HL-60 (cell line): Measurements from ENCODE around the gene USP53.

Experiments used
- DNase-seq, 2 experiments: peaks; one replicate each; pipeline ENCODE4 v3.0.0-alpha.2; 2010 to 2020; ENCODE audit warnings: low read depth in 1 of 2, low spot score in 1 of 2
- H3K27ac ChIP-seq: fragments of 250-450 bp; sonication (Bioruptor Pico); replicated peaks from 2 replicates; pipeline ENCODE4 v1.5.1; 2020; ENCODE audit warnings: mild to moderate bottlenecking, moderate library complexity
- H3K27me3 ChIP-seq: fragments of 250-450 bp; sonication (Bioruptor Pico); 2 replicates; pipeline ENCODE4 v1.5.1; 2021; ENCODE audit warnings: mild to moderate bottlenecking, moderate library complexity; ENCODE audit not compliant: insufficient read depth, poor library complexity, severe bottlenecking
- H3K4me3 ChIP-seq: replicated peaks from 2 replicates; pipeline ENCODE4 v1.5.1; 2011; ENCODE audit warnings: mild to moderate bottlenecking, control low read depth, low read length; ENCODE audit not compliant: insufficient read depth
- GABPA ChIP-seq: IDR thresholded peaks from 2 replicates; pipeline ENCODE4 v1.6.1; 2012; ENCODE audit warnings: low read depth
- POLR2AphosphoS5 ChIP-seq: IDR thresholded peaks from 2 replicates; pipeline ENCODE4 v1.6.1; 2012; ENCODE audit warnings: low read depth
- SPI1 ChIP-seq: IDR thresholded peaks from 2 replicates; pipeline ENCODE4 v1.6.1; 2012; ENCODE audit warnings: low read depth, mild to moderate bottlenecking, borderline replicate concordance
- TF ChIP-seq, protein P1 (sequence below): IDR thresholded peaks from one replicate; pipeline ENCODE4 v1.5.1; 2011; ENCODE audit warnings: low read length, control low read depth, inconsistent platforms; ENCODE audit not compliant: insufficient read depth
- TF ChIP-seq, protein P2 (sequence below): IDR thresholded peaks from 2 replicates; pipeline ENCODE4 v1.6.1; 2012; ENCODE audit warnings: low read depth; ENCODE audit not compliant: insufficient replicate concordance

Gene USP53

GRCh38 chr4:119315036-119315435 lies 102.5 kb downstream of the USP53 start:
- Histone ChIP-seq H3K27ac (no peak overlapping the region), H3K4me3 (no peak overlapping the region), H3K27me3 (no peaks in the 10 kb centered on the region)
- no peak for DNase-seq
- no peak for TF ChIP-seq SPI1
- TF ChIP-seq, protein P1, sequence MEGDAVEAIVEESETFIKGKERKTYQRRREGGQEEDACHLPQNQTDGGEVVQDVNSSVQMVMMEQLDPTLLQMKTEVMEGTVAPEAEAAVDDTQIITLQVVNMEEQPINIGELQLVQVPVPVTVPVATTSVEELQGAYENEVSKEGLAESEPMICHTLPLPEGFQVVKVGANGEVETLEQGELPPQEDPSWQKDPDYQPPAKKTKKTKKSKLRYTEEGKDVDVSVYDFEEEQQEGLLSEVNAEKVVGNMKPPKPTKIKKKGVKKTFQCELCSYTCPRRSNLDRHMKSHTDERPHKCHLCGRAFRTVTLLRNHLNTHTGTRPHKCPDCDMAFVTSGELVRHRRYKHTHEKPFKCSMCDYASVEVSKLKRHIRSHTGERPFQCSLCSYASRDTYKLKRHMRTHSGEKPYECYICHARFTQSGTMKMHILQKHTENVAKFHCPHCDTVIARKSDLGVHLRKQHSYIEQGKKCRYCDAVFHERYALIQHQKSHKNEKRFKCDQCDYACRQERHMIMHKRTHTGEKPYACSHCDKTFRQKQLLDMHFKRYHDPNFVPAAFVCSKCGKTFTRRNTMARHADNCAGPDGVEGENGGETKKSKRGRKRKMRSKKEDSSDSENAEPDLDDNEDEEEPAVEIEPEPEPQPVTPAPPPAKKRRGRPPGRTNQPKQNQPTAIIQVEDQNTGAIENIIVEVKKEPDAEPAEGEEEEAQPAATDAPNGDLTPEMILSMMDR = no peak
- TF ChIP-seq, protein P2, sequence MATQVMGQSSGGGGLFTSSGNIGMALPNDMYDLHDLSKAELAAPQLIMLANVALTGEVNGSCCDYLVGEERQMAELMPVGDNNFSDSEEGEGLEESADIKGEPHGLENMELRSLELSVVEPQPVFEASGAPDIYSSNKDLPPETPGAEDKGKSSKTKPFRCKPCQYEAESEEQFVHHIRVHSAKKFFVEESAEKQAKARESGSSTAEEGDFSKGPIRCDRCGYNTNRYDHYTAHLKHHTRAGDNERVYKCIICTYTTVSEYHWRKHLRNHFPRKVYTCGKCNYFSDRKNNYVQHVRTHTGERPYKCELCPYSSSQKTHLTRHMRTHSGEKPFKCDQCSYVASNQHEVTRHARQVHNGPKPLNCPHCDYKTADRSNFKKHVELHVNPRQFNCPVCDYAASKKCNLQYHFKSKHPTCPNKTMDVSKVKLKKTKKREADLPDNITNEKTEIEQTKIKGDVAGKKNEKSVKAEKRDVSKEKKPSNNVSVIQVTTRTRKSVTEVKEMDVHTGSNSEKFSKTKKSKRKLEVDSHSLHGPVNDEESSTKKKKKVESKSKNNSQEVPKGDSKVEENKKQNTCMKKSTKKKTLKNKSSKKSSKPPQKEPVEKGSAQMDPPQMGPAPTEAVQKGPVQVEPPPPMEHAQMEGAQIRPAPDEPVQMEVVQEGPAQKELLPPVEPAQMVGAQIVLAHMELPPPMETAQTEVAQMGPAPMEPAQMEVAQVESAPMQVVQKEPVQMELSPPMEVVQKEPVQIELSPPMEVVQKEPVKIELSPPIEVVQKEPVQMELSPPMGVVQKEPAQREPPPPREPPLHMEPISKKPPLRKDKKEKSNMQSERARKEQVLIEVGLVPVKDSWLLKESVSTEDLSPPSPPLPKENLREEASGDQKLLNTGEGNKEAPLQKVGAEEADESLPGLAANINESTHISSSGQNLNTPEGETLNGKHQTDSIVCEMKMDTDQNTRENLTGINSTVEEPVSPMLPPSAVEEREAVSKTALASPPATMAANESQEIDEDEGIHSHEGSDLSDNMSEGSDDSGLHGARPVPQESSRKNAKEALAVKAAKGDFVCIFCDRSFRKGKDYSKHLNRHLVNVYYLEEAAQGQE = no peak
- no peak for TF ChIP-seq GABPA
- no peak for TF ChIP-seq POLR2AphosphoS5

DNA sequence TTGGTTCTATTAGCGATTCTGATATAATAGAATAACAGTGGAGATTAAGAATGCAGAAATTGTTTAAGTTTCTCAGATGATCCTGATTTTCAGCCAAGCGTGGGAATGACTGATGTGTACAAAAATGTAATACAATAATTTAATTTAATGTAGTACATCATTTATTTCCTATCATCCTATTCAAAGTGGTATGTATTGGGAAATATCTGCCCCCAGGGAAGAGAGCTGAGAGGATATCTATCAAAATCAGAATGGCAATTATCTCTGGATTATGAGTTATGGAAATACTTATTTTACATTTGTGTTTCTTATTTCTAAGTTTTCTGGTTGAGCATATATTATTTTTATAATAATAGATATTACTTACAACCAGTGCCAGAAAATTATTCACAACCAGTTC lies 105.5 kb downstream of the USP53 start:
- no peak for TF ChIP-seq POLR2AphosphoS5
- Histone ChIP-seq H3K27me3 (no peaks in the 10 kb centered on the region), H3K4me3 (no peak overlapping the region), H3K27ac (no peak overlapping the region)
- no peak for DNase-seq

DNA sequence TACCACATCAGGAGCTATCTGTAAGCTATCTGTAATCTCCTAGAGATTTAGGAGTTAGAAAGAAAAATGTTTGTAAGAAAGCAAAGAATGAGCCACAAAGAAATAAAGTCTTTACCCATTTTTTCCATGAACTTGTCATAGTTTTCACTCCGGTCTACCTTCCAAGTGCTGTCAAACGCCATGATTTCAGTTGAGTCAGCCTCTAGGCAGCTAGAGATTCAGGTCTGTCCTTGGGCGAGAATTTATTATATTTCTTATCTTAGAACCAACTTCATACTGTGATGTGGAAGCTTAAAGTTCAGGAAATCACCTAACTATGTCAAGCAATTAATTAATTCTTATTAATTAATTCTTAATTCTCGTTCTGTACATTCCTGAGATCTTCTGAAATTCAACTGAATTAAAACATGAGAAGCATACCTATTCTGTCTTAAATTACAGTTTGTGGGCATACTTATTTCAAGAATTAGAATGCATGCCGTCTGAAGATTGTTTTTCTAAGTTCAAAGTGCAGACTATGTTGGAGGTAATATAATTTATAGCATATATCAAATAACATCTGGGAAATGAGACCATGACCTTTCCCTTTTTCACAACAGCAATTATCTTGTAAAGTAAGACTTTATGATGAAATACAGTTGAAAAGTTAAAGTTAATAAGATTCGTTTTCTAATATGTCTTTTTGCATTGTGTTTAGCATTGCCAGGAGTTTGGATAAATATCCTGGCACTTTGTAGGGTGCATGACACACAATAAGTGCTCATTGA lies 109.6 kb downstream of the USP53 start, which contains the start of gene FABP2:
TSS of gene FABP2 (minus strand) at position 218 of the 767 bp plus-strand sequence. CDS start at position 182, 36 bp downstream.
- TF ChIP-seq, protein P1 = no peak
- DNase-seq = no peak
- H3K27ac ChIP-seq = no peak within 1 kb of the TSS
- no peak within 1 kb of the TSS for H3K4me3 ChIP-seq
- H3K27me3 ChIP-seq = no peaks in the 10 kb centered on the region

DNA sequence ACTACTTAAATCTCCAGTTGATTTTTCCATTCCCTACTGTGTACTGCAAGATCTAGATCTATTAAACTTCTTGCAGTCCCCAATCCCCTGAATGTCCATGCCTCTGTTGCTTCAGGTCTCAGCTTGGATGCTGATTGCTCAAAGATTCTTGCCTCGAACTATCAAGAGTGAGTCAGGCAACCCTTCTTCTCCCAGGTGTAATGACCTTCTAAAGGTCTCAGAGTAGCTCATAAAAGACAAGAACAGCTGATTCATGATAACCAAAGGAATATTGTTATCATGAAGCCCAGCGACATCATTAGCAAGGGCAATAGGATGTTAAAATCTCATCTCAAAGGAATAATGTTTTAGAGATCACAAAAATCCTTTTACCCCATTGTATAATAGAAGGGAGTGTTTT lies 116.2 kb downstream of the USP53 start:
- H3K4me3 ChIP-seq = no peak overlapping the region
- no peak overlapping the region for H3K27ac ChIP-seq
- DNase-seq = no peak
- H3K27me3 ChIP-seq = no peaks in the 10 kb centered on the region
- TF ChIP-seq POLR2AphosphoS5 = no peak
- no peak for TF ChIP-seq SPI1
- no peak for TF ChIP-seq GABPA
- TF ChIP-seq, protein P2 = no peak
- TF ChIP-seq, protein P1 = no peak
